IMR-90 (cell line): ENCODE data around the gene GFM2. TPM values are rescaled to one million over a fixed set of nuclear protein-coding genes. Genes with fewer than 3 reads are reported as not detected.

Experiments
- ATAC-seq: fragments of 200-7000 bp; cut with Tn5 transposase; 2 replicates; pipeline ENCODE4 v1.9.1; 2020; ENCODE audit warnings: low read depth, mild to moderate bottlenecking, moderate library complexity
- BruUV-seq: library from RNA; stranded (reverse); fragments of 400-500 nt; replicated peaks from 2 replicates; lab custom pipeline; 2021; lab: Mats Ljungman, UMichigan
- CTCF ChIA-PET: fragments of 300-600 bp; formaldehyde crosslinking; extraction: SDS; loops from one replicate; lab custom pipeline; 2021; ENCODE audit warnings: antibody characterized with exemption; lab: Yijun Ruan, JAX
- POLR2A ChIA-PET: fragments of 300-600 bp; sonication (Branson Sonifier 250); formaldehyde crosslinking; loops from one replicate; lab custom pipeline; 2022; ENCODE audit warnings: antibody characterized with exemption; ENCODE audit not compliant: unreplicated experiment; lab: Charles Lee
- DNase-seq: peaks from one replicate; pipeline ENCODE4 v3.0.0; 2013
- H2AFZ ChIP-seq: replicated peaks from 2 replicates; pipeline ENCODE3; 2013; ENCODE audit warnings: low read length, mild to moderate bottlenecking; ENCODE audit not compliant: poor library complexity
- H2AK5ac ChIP-seq: 2 replicates; pipeline ENCODE4 v1.6.1; 2013; ENCODE audit warnings: low read depth, low read length, inconsistent platforms
- H2AK9ac ChIP-seq: replicated peaks from 2 replicates; pipeline ENCODE3; 2013; ENCODE audit warnings: mild to moderate bottlenecking, low read depth, low read length, moderate library complexity; ENCODE audit not compliant: poor library complexity
- H2BK120ac ChIP-seq: 2 replicates; pipeline ENCODE4 v1.6.1; 2013; ENCODE audit warnings: low read depth, low read length, inconsistent platforms
- H2BK15ac ChIP-seq: 3 replicates; pipeline ENCODE4 v1.6.1; 2013; ENCODE audit warnings: low read depth, low read length, inconsistent platforms
- H2BK20ac ChIP-seq: 2 replicates; pipeline ENCODE4 v1.6.1; 2013; ENCODE audit warnings: low read depth, mild to moderate bottlenecking, inconsistent platforms, low read length, moderate library complexity
- H2BK5ac ChIP-seq: 2 replicates; pipeline ENCODE4 v1.6.1; 2013; ENCODE audit warnings: mild to moderate bottlenecking, low read depth, low read length, inconsistent platforms; ENCODE audit not compliant: poor library complexity, severe bottlenecking
- H3K14ac ChIP-seq: replicated peaks from 2 replicates; pipeline ENCODE4 v1.6.1; 2013; ENCODE audit warnings: low read depth, low read length, inconsistent platforms
- H3K18ac ChIP-seq: 2 replicates; pipeline ENCODE4 v1.6.1; 2013; ENCODE audit warnings: low read depth, low read length, control low read depth
- H3K23ac ChIP-seq: 2 replicates; pipeline ENCODE4 v1.6.1; 2013; ENCODE audit warnings: low read depth, low read length, inconsistent platforms
- H3K27ac ChIP-seq: 2 replicates; pipeline ENCODE4 v1.5.1; 2013; ENCODE audit warnings: mild to moderate bottlenecking, control low read depth, low read length; ENCODE audit not compliant: insufficient read depth
- H3K27me3 ChIP-seq: 2 replicates; pipeline ENCODE4 v1.6.1; 2013; ENCODE audit warnings: low read length; ENCODE audit not compliant: control insufficient read depth, insufficient read depth
- H3K36me3 ChIP-seq: 2 replicates; pipeline ENCODE4 v1.6.1; 2013; ENCODE audit warnings: low read length, mixed read lengths; ENCODE audit not compliant: control insufficient read depth, insufficient read depth
- H3K4ac ChIP-seq: 2 replicates; pipeline ENCODE4 v1.6.1; 2013; ENCODE audit warnings: low read depth, low read length, inconsistent platforms
- H3K4me1 ChIP-seq: 2 replicates; pipeline ENCODE4 v1.6.1; 2013; ENCODE audit warnings: low read length, mixed read lengths; ENCODE audit not compliant: control insufficient read depth, insufficient read depth
- H3K4me2 ChIP-seq: 2 replicates; pipeline ENCODE4 v1.6.1; 2013; ENCODE audit warnings: low read depth, mild to moderate bottlenecking, control low read depth, low read length, moderate library complexity
- H3K4me3 ChIP-seq: 2 replicates; pipeline ENCODE4 v1.5.1; 2013; ENCODE audit warnings: low read depth, mild to moderate bottlenecking, control low read depth, low read length, moderate library complexity; ENCODE audit not compliant: insufficient read depth
- H3K56ac ChIP-seq: 2 replicates; pipeline ENCODE4 v1.6.1; 2013; ENCODE audit warnings: low read length, inconsistent platforms; ENCODE audit not compliant: insufficient read depth; ENCODE audit errors: extremely low read depth
- H3K79me1 ChIP-seq, 2 experiments: 2 replicates each; pipeline ENCODE4 v1.6.1; 2013; ENCODE audit warnings: low read length in 2 of 2, inconsistent platforms in 1 of 2, low read depth in 1 of 2
- H3K9ac ChIP-seq: 2 replicates; pipeline ENCODE4 v1.6.1; 2013; ENCODE audit warnings: low read depth, low read length, control low read depth
- H3K9me1 ChIP-seq: 2 replicates; pipeline ENCODE4 v1.6.1; 2013; ENCODE audit warnings: low read length, inconsistent platforms; ENCODE audit not compliant: insufficient read depth
- H3K9me3 ChIP-seq: 2 replicates; pipeline ENCODE4 v1.6.1; 2013; ENCODE audit warnings: low read length; ENCODE audit not compliant: control insufficient read depth, insufficient read depth
- H4K20me1 ChIP-seq: 2 replicates; pipeline ENCODE4 v1.6.1; 2013; ENCODE audit warnings: low read length, inconsistent platforms; ENCODE audit not compliant: insufficient read depth
- H4K5ac ChIP-seq: 2 replicates; pipeline ENCODE4 v1.6.1; 2013; ENCODE audit warnings: mild to moderate bottlenecking, low read depth, low read length, control low read depth
- H4K8ac ChIP-seq, 2 experiments: 2 replicates each; pipeline ENCODE4 v1.6.1; 2013; ENCODE audit warnings: low read depth in 2 of 2, low read length in 2 of 2, control low read depth in 1 of 2, inconsistent platforms in 1 of 2
- H4K91ac ChIP-seq: 2 replicates; pipeline ENCODE4 v1.6.1; 2013; ENCODE audit warnings: low read depth, low read length, inconsistent platforms; ENCODE audit not compliant: insufficient read depth
- BHLHE40 ChIP-seq: fragments of 150-350 bp; IDR thresholded peaks from 2 replicates; pipeline ENCODE4 v1.6.1; 2016; ENCODE audit warnings: mild to moderate bottlenecking, low read depth, low read length
- CEBPB ChIP-seq: IDR thresholded peaks from 2 replicates; pipeline ENCODE4 v1.6.1; 2012; ENCODE audit warnings: low read depth, low read length, improper control_type of control experiment
- CHD1 ChIP-seq: IDR thresholded peaks from 2 replicates; pipeline ENCODE4 v1.6.1; 2012; ENCODE audit warnings: low read depth, low read length, improper control_type of control experiment
- CTCF ChIP-seq: conservative IDR thresholded peaks from 2 replicates; pipeline ENCODE4 v1.5.1; 2012; ENCODE audit warnings: mild to moderate bottlenecking, low read depth, low read length, improper control_type of control experiment
- FOS ChIP-seq: fragments of 150-350 bp; IDR thresholded peaks from 2 replicates; pipeline ENCODE4 v1.6.1; 2016; ENCODE audit warnings: low read depth, low read length
- MAFK ChIP-seq: IDR thresholded peaks from 2 replicates; pipeline ENCODE4 v1.6.1; 2012; ENCODE audit warnings: low read depth, low read length, improper control_type of control experiment
- MXI1 ChIP-seq: IDR thresholded peaks from 2 replicates; pipeline ENCODE4 v1.6.1; 2012; ENCODE audit warnings: low read depth, mild to moderate bottlenecking, low read length, moderate library complexity, borderline replicate concordance
- NFE2L2 ChIP-seq: fragments of 150-350 bp; IDR thresholded peaks from 2 replicates; pipeline ENCODE4 v1.6.1; 2016; ENCODE audit warnings: low read depth, mild to moderate bottlenecking, low read length
- POLR2A ChIP-seq: IDR thresholded peaks from 2 replicates; pipeline ENCODE4 v1.6.1; 2012; ENCODE audit warnings: mild to moderate bottlenecking, low read depth, low read length
- RAD21 ChIP-seq: IDR thresholded peaks from 2 replicates; pipeline ENCODE4 v1.6.1; 2012; ENCODE audit warnings: low read length, improper control_type of control experiment
- RCOR1 ChIP-seq: IDR thresholded peaks from 2 replicates; pipeline ENCODE4 v1.6.1; 2012; ENCODE audit warnings: mild to moderate bottlenecking, low read length, improper control_type of control experiment; ENCODE audit not compliant: insufficient replicate concordance
- RFX5 ChIP-seq: IDR thresholded peaks from 2 replicates; pipeline ENCODE4 v1.8.0; 2012; ENCODE audit warnings: low read depth, mild to moderate bottlenecking, low read length, moderate library complexity
- SMC3 ChIP-seq: fragments of 150-350 bp; IDR thresholded peaks from 2 replicates; pipeline ENCODE4 v1.6.1; 2016; ENCODE audit warnings: low read depth, mild to moderate bottlenecking, antibody characterized with exemption, low read length, moderate library complexity
- WGBS, 2 experiments: methylation state at CpG; one replicate each; pipeline versions ENCODE4 v1.1.5 to v1.1.7; 2013; ENCODE audit warnings: missing lambda C conversion rate in 2 of 2; ENCODE audit not compliant: insufficient read length in 1 of 2; ENCODE audit errors: extremely low coverage in 2 of 2; 5-methylcytosine and 5-hydroxymethylcytosine counted together
- dilution Hi-C: fragments of 300-500 bp; cut with HindIII; formaldehyde crosslinking; loops from one replicate; pipeline ENCODE4 v1.14.3; 2018; ENCODE audit warnings: low sequenced_read_pairs; ENCODE audit not compliant: unreplicated experiment
- in situ Hi-C: fragments of 300-500 bp; cut with MboI; formaldehyde crosslinking; loops from 3 replicates; pipeline ENCODE4 v1.14.3; 2019; ENCODE audit warnings: low sequenced_read_pairs, inconsistent platforms, mixed read lengths
- intact Hi-C: fragments of 100-400 bp; cut with micrococcal nuclease; formaldehyde crosslinking; loops from 2 replicates; pipeline ENCODE4 v1.10.0; 2022
- polyA plus RNA-seq, 3 experiments: library from polyadenylated mRNA; depleted of rRNA; stranded (reverse); fragments of >200 nt; gene quantifications; 2 replicates each; pipeline ENCODE4 v1.2.3, GENCODE V29; 2012; ENCODE audit warnings: low replicate concordance in 1 of 3
- total RNA-seq: library from RNA; depleted of rRNA; stranded (reverse); fragments of >200 nt; gene quantifications from 2 replicates; pipeline ENCODE4 v1.2.3, GENCODE V29; 2012
- TF ChIP-seq, protein P1 (sequence below): fragments of 150-350 bp; IDR thresholded peaks from 2 replicates; pipeline ENCODE4 v1.6.1; 2017; ENCODE audit warnings: mild to moderate bottlenecking, antibody characterized with exemption, low read length, low read depth

GFM2 gene
- total and polyA plus RNA-seq, 2 of the 4 experiments (the other 2 are of a cell fraction), result 23.3 to 45.7 TPM

DNA sequence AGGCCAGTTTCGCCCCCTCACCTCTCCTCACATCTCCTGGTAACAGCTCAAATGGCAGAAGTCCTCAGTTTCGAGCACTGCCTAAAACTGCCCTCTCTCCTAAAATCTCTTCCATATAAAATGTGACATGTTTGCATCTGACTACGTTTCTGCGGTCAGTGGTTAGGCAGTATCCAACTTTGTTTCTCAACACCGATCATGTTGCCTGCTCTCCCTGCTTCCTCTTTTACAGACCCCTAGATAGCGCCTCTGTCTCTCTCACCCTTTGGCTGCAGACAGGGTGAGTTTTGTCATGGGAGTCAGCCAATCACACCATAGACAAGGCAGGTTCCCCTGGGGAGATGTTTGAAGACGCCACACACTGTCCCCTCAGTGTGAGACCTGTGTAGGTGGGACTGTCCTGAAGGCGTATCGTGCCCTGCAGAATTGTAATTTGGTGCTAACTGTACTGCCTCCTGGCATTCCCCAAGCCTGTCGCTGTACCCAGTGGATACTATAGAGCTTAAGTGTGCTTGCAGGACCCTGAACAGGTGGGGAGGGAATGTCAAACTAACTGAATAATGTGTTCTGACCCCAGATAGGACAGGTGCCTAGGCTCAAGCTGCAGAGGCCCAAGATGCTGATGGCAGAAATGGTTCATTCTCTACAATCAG is 80.8 kb downstream of the GFM2 start:
- ChIA-PET CTCF (interaction anchor here (1.0 kb wide), 1 partner anchor 9 kb away, joined by 3 read pairs; no protein-coding TSS in a partner anchor), POLR2A (no interaction called here)
- DNase-seq (peak; percentile 68), ATAC-seq (peak; percentile 12)
- Histone ChIP-seq H3K9ac (peak overlapping the region; percentile 76), H2AK5ac (peak overlapping the region; percentile 6), H4K91ac (0 out of 2 replicates have a peak overlapping the region, but pooled peaks have one; percentile 52), H2BK15ac (peak overlapping the region; percentile 24; the same call in 1 of the 3 replicates), H3K4me1 (peaks cover 8% of the 10 kb centered on the region), H4K5ac (no peak overlapping the region), H3K9me3 (no peaks in the 10 kb centered on the region), H2AK9ac (peak overlapping the region; percentile 96), H4K20me1 (peaks cover 21% of the 10 kb centered on the region), H2BK5ac (no peak overlapping the region), H3K14ac (peak overlapping the region; percentile 86), H3K79me1 (peaks cover 20 to 37% of the 10 kb centered on the region in 2 experiments), H3K4me2 (peak overlapping the region; percentile 90), H3K36me3 (peaks cover 3% of the 10 kb centered on the region; the same call in 1 of the 2 replicates), H3K27ac (peak overlapping the region; percentile 73; the same call in 1 of the 2 replicates), H3K9me1 (peaks cover 13% of the 10 kb centered on the region), H3K4me3 (peak overlapping the region; percentile 90), H3K56ac (peak overlapping the region; percentile 61; the same call in 1 of the 2 replicates), H2BK120ac (no peak overlapping the region), H3K23ac (peak overlapping the region; percentile 75), H4K8ac (peak overlapping the region in 1 of 2 experiments; percentile 18; a peak in 1 of 4 replicates), H3K27me3 (no peaks in the 10 kb centered on the region), H3K18ac (no peak overlapping the region; the same call in 1 of the 2 replicates), H2BK20ac (no peak overlapping the region), H3K4ac (peak overlapping the region; percentile 78), H2AFZ (peak overlapping the region; percentile 91)
- TF ChIP-seq CEBPB (peak; percentile 63), CHD1 (0 out of 2 replicates have a peak, but pooled peaks have one; percentile 22), RFX5 (no peak), FOS (no peak), MXI1 (no peak), NFE2L2 (no peak), MAFK (no peak), RCOR1 (no peak), RAD21 (no peak), POLR2A (peak; percentile 30; the same call in 1 of the 2 replicates), BHLHE40 (no peak), SMC3 (no peak), CTCF (no peak)
- TF ChIP-seq, protein P1, sequence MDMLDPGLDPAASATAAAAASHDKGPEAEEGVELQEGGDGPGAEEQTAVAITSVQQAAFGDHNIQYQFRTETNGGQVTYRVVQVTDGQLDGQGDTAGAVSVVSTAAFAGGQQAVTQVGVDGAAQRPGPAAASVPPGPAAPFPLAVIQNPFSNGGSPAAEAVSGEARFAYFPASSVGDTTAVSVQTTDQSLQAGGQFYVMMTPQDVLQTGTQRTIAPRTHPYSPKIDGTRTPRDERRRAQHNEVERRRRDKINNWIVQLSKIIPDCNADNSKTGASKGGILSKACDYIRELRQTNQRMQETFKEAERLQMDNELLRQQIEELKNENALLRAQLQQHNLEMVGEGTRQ, result no peak
- intact Hi-C loops, result loop anchor here (5.0 to 10.0 kb wide), 2 partner anchors 66 to 649 kb away; partner anchors contain the start of gene HMGCR
- dilution Hi-C loops, result no loop called here
- TSS peak; percentile 34 for BruUV-seq
- WGBS, 2 experiments, result 100% methylated on average over 2 of the region's 10 CpGs; no CpG with 5 or more reads in 1 of the 2 experiments
- in situ Hi-C loops, result no loop called here
